HCT116 (cell line): ENCODE results near the gene TBC1D21. TPM values are rescaled to one million over a fixed set of nuclear protein-coding genes. Genes with fewer than 3 reads are reported as not detected.

ENCODE experiments used
- ATAC-seq: fragments of 200-7000 bp; cut with Tn5 transposase; 2 replicates; pipeline ENCODE4 v1.9.1; 2020; ENCODE audit warnings: mild to moderate bottlenecking, moderate library complexity
- BruUV-seq: library from RNA; stranded (reverse); fragments of 400-500 nt; replicated peaks from 2 replicates; lab custom pipeline; 2021; lab: Mats Ljungman, UMichigan
- CTCF ChIA-PET: fragments of 300-600 bp; sonication (Branson Sonifier 250); formaldehyde crosslinking; loops from one replicate; lab custom pipeline; 2021; ENCODE audit warnings: antibody characterized with exemption; lab: Charles Lee
- POLR2A ChIA-PET: fragments of 300-600, 350-600 bp; sonication (Branson Sonifier 250); formaldehyde crosslinking; loops from one replicate; lab custom pipeline; 2021; ENCODE audit warnings: antibody characterized with exemption; lab: Charles Lee
- RAD21 ChIA-PET, 2 experiments: fragments of 300-600 bp; sonication (Branson Sonifier 250); formaldehyde crosslinking; loops; one replicate each; lab custom pipeline; 2023; ENCODE audit warnings: low total read pairs in 2 of 2; ENCODE audit not compliant: uncharacterized antibody in 2 of 2, unreplicated experiment in 2 of 2, low non-redundant PET in 1 of 2; lab: Charles Lee
- DNase-seq: peaks from one replicate; pipeline ENCODE4 v3.0.0-alpha.2; 2010; ENCODE audit warnings: low read depth, low spot score
- H2AFZ ChIP-seq: fragments of 200-600 bp; shearing (Covaris generic), sonication (generic); 2 replicates; pipeline ENCODE4 v1.6.1; 2017; ENCODE audit warnings: low read depth, mixed run types, mixed read lengths, antibody characterized with exemption, low read length; ENCODE audit not compliant: poor library complexity, severe bottlenecking
- H3K27ac ChIP-seq: 2 replicates; pipeline ENCODE4 v1.5.1; 2012; ENCODE audit warnings: low read depth, low read length
- H3K27me3 ChIP-seq: fragments of 200-600 bp; sonication (generic); 2 replicates; pipeline ENCODE4 v1.6.1; 2016; ENCODE audit warnings: mixed run types, low read length, mixed read lengths; ENCODE audit not compliant: insufficient read depth
- H3K36me3 ChIP-seq, 2 experiments: fragments of 200-500 bp in 1 of 2; fragments of 200-600 bp in 1 of 2; sonication (Bioruptor generic) in 1 of 2; sonication (generic) in 1 of 2; 2 replicates each; pipeline versions ENCODE4 v1.5.1 to v1.6.1; 2014 to 2016; ENCODE audit warnings: low read length in 2 of 2, inconsistent platforms in 1 of 2, mixed read lengths in 1 of 2, mixed run types in 1 of 2; ENCODE audit not compliant: insufficient read depth in 2 of 2, control insufficient read depth in 1 of 2
- H3K4me1 ChIP-seq, 2 experiments: fragments of 200-600 bp in 1 of 2; sonication (generic) in 1 of 2; 2 replicates each; pipeline versions ENCODE4 v1.5.1 to v1.6.1; 2012 to 2017; ENCODE audit warnings: low read length in 2 of 2, inconsistent platforms in 1 of 2, mild to moderate bottlenecking in 1 of 2, mixed read lengths in 1 of 2, mixed run types in 1 of 2, moderate library complexity in 1 of 2; ENCODE audit not compliant: insufficient read depth in 2 of 2, control insufficient read depth in 1 of 2
- H3K4me2 ChIP-seq: fragments of 200-600 bp; sonication (generic); 2 replicates; pipeline ENCODE4 v1.6.1; 2017; ENCODE audit warnings: mixed run types, low read length, mixed read lengths
- H3K4me3 ChIP-seq, 2 experiments: fragments of 200-600 bp in 1 of 2; sonication (generic) in 1 of 2; replicated peaks in 1 of 2; 2 replicates each; pipeline ENCODE4 v1.5.1; 2011 to 2016; ENCODE audit warnings: low read length in 2 of 2, control low read depth in 1 of 2, low read depth in 1 of 2, mild to moderate bottlenecking in 1 of 2, mixed read lengths in 1 of 2, mixed run types in 1 of 2
- H3K79me2 ChIP-seq: fragments of 200-600 bp; sonication (generic); 2 replicates; pipeline ENCODE4 v1.6.1; 2017; ENCODE audit warnings: mild to moderate bottlenecking, mixed run types, low read length, moderate library complexity, mixed read lengths; ENCODE audit not compliant: insufficient read depth
- H3K9ac ChIP-seq: fragments of 200-600 bp; sonication (generic); 2 replicates; pipeline ENCODE4 v1.6.1; 2016; ENCODE audit warnings: low read length, mixed read lengths
- H3K9me2 ChIP-seq: fragments of 200-600 bp; sonication (generic), shearing (Covaris generic); 2 replicates; pipeline ENCODE4 v1.6.1; 2017; ENCODE audit warnings: mixed run types, mild to moderate bottlenecking, moderate library complexity; ENCODE audit not compliant: insufficient read depth
- H3K9me3 ChIP-seq, 2 experiments: fragments of 200-500 bp in 1 of 2; fragments of 200-600 bp in 1 of 2; sonication (Bioruptor generic) in 1 of 2; sonication (generic) in 1 of 2; 2 replicates each; pipeline ENCODE4 v1.6.1; 2014 to 2017; ENCODE audit warnings: low read length in 2 of 2, mixed read lengths in 2 of 2, inconsistent platforms in 1 of 2, low read depth in 1 of 2, mild to moderate bottlenecking in 1 of 2, mixed run types in 1 of 2, moderate library complexity in 1 of 2; ENCODE audit not compliant: control insufficient read depth in 1 of 2, insufficient read depth in 1 of 2
- H4K20me1 ChIP-seq: fragments of 200-600 bp; sonication (generic), shearing (Covaris generic); 2 replicates; pipeline ENCODE4 v1.6.1; 2017; ENCODE audit warnings: mixed run types, mild to moderate bottlenecking, moderate library complexity; ENCODE audit not compliant: insufficient read depth
- CBX3 ChIP-seq: IDR thresholded peaks from 2 replicates; pipeline ENCODE4 v1.6.1; 2012; ENCODE audit warnings: low read depth
- EZH2 ChIP-seq: fragments of 200-600 bp; sonication (generic); IDR thresholded peaks from 2 replicates; pipeline ENCODE4 v1.6.1; 2017; ENCODE audit warnings: antibody characterized with exemption, mixed run types
- EZH2phosphoT487 ChIP-seq: fragments of 200-600 bp; IDR thresholded peaks from 2 replicates; pipeline ENCODE4 v1.6.1; 2018; ENCODE audit warnings: antibody characterized with exemption, borderline replicate concordance
- FOSL1 ChIP-seq: IDR thresholded peaks from 2 replicates; pipeline ENCODE4 v1.6.1; 2012; ENCODE audit warnings: low read depth
- JUND ChIP-seq: IDR thresholded peaks from 2 replicates; pipeline ENCODE4 v1.6.1; 2012
- POLR2A ChIP-seq: IDR thresholded peaks from 2 replicates; pipeline ENCODE4 v1.7.0; 2011; ENCODE audit warnings: borderline replicate concordance; ENCODE audit not compliant: insufficient read depth, insufficient read length; ENCODE audit errors: extremely low read depth
- SIN3A ChIP-seq: IDR thresholded peaks from 2 replicates; pipeline ENCODE4 v1.6.1; 2012; ENCODE audit warnings: low read depth
- SP1 ChIP-seq: IDR thresholded peaks from 2 replicates; pipeline ENCODE4 v1.6.1; 2012; ENCODE audit warnings: low read depth
- SRF ChIP-seq: IDR thresholded peaks from 2 replicates; pipeline ENCODE4 v1.6.1; 2012; ENCODE audit warnings: low read depth
- TCF7L2 ChIP-seq: IDR thresholded peaks from 2 replicates; pipeline ENCODE4 v1.7.0; 2011; ENCODE audit warnings: borderline replicate concordance, inconsistent platforms; ENCODE audit not compliant: insufficient read depth, insufficient read length; ENCODE audit errors: extremely low read depth
- YY1 ChIP-seq: IDR thresholded peaks from 2 replicates; pipeline ENCODE4 v1.6.1; 2011; ENCODE audit warnings: low read length, low read depth, moderate library complexity, mild to moderate bottlenecking; ENCODE audit not compliant: insufficient replicate concordance; ENCODE audit errors: extremely low read depth
- ZNF274 ChIP-seq: fragments of 200-500 bp; sonication (Bioruptor generic); IDR thresholded peaks from 2 replicates; pipeline ENCODE4 v1.6.1; 2014; ENCODE audit warnings: mild to moderate bottlenecking, low read depth, low read length, inconsistent platforms
- intact Hi-C: fragments of 100-400 bp; cut with micrococcal nuclease; formaldehyde crosslinking; loops from 2 replicates; pipeline ENCODE4 v1.10.0; 2022
- total RNA-seq: library from RNA; stranded (reverse); gene quantifications from one replicate; pipeline ENCODE4 v1.2.1, GENCODE V29; 2021; ENCODE audit not compliant: unreplicated experiment
- TF ChIP-seq, protein P1 (sequence below), 3 experiments: fragments of 200-600 bp in 1 of 3; sonication (generic) in 1 of 3; IDR thresholded peaks in 2 of 3; conservative IDR thresholded peaks in 1 of 3; 2 replicates each; pipeline ENCODE4 v1.5.1; 2012 to 2017; ENCODE audit warnings: low read depth in 2 of 3, low read length in 2 of 3, antibody characterized with exemption in 1 of 3, borderline replicate concordance in 1 of 3, control low read depth in 1 of 3, mild to moderate bottlenecking in 1 of 3, mixed read lengths in 1 of 3, mixed run types in 1 of 3, moderate library complexity in 1 of 3; ENCODE audit not compliant: insufficient read depth in 1 of 3
- TF ChIP-seq, protein P2 (sequence below): IDR thresholded peaks from 2 replicates; pipeline ENCODE4 v1.6.1; 2011; ENCODE audit warnings: mild to moderate bottlenecking, low read length, moderate library complexity; ENCODE audit not compliant: insufficient replicate concordance; ENCODE audit errors: extremely low read depth

The TBC1D21 gene
- total RNA-seq, 1 experiment from 2014 or later: not detected

- Histone ChIP-seq H2AFZ (no peak overlapping the region), H3K9ac (no peak overlapping the region), H3K4me3 (no peak overlapping the region), H3K4me1 (no peaks in the 10 kb centered on the region), H3K79me2 (no peaks in the 10 kb centered on the region), H3K4me2 (no peak overlapping the region), H3K27ac (no peak overlapping the region), H3K36me3 (no peaks in the 10 kb centered on the region), H3K27me3 (no peaks in the 10 kb centered on the region), H3K9me3 (no peaks in the 10 kb centered on the region), H4K20me1 (no peaks in the 10 kb centered on the region), H3K9me2 (no peaks in the 10 kb centered on the region)
- no peak for DNase-seq
- no peak for TF ChIP-seq POLR2A
- no peak for TF ChIP-seq SP1
- ChIA-PET CTCF (interaction anchor here (2.1 to 3.4 kb wide), 4 partner anchors 9 to 201 kb away, joined by 6 to 30 read pairs (median 10); partner anchors contain the start of gene TBC1D21), POLR2A (no interaction called here), RAD21 (no interaction called here)
- ATAC-seq: no peak
- no TSS peak for BruUV-seq
- intact Hi-C loops: loop anchor here (5.0 kb wide), 1 partner anchor 599 kb away; no protein-coding TSS in a partner anchor
These were observed 33.1 kb downstream of the TBC1D21 start for GRCh38 chr15:73906346-73907034.

DNA sequence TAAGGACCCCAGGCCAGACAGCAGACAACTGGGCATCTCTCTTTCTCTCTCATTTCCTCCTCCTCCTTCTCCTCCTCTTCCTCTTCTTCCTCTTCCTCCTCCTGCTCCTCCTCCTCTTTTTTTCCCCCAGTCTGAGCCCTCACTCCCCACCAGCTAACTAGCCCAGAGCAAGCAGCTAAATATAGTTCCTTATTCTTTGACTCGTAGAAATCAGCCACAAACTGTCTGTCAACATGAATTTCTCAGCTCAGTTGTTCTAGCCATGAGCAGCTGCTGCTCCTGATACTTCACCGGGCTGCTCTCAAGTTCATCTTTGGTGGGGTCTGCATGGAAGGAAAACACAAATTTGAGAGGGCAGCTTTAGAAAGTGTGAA is 33.7 kb downstream of the TBC1D21 start:
- H3K4me3 ChIP-seq: no peak overlapping the region
- TF ChIP-seq POLR2A (no peak), TCF7L2 (no peak), JUND (no peak), EZH2phosphoT487 (no peak), CBX3 (no peak), SRF (no peak), ZNF274 (no peak), SIN3A (no peak), SP1 (no peak), EZH2 (no peak), YY1 (no peak), FOSL1 (no peak)
- TF ChIP-seq, protein P1, sequence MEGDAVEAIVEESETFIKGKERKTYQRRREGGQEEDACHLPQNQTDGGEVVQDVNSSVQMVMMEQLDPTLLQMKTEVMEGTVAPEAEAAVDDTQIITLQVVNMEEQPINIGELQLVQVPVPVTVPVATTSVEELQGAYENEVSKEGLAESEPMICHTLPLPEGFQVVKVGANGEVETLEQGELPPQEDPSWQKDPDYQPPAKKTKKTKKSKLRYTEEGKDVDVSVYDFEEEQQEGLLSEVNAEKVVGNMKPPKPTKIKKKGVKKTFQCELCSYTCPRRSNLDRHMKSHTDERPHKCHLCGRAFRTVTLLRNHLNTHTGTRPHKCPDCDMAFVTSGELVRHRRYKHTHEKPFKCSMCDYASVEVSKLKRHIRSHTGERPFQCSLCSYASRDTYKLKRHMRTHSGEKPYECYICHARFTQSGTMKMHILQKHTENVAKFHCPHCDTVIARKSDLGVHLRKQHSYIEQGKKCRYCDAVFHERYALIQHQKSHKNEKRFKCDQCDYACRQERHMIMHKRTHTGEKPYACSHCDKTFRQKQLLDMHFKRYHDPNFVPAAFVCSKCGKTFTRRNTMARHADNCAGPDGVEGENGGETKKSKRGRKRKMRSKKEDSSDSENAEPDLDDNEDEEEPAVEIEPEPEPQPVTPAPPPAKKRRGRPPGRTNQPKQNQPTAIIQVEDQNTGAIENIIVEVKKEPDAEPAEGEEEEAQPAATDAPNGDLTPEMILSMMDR (IDR thresholded peaks at IDR 0.05 in 2 of 3, conservative IDR thresholded peaks at IDR 0.05 in 1 of 3; ENCODE audit: borderline replicate concordance in 1 of 3, insufficient read depth in 1 of 3, low read depth in 2 of 3, low read length in 2 of 3): no peak
- TF ChIP-seq, protein P2, sequence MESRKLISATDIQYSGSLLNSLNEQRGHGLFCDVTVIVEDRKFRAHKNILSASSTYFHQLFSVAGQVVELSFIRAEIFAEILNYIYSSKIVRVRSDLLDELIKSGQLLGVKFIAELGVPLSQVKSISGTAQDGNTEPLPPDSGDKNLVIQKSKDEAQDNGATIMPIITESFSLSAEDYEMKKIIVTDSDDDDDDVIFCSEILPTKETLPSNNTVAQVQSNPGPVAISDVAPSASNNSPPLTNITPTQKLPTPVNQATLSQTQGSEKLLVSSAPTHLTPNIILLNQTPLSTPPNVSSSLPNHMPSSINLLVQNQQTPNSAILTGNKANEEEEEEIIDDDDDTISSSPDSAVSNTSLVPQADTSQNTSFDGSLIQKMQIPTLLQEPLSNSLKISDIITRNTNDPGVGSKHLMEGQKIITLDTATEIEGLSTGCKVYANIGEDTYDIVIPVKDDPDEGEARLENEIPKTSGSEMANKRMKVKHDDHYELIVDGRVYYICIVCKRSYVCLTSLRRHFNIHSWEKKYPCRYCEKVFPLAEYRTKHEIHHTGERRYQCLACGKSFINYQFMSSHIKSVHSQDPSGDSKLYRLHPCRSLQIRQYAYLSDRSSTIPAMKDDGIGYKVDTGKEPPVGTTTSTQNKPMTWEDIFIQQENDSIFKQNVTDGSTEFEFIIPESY: no peak
- H3K27me3 ChIP-seq: no peaks in the 10 kb centered on the region
- ATAC-seq: no peak
- H3K9me2 ChIP-seq: no peaks in the 10 kb centered on the region
- ChIA-PET CTCF (interaction anchor here (2.1 to 3.4 kb wide), 4 partner anchors 10 to 202 kb away, joined by 6 to 30 read pairs (median 10); partner anchors contain the start of gene TBC1D21), RAD21 (no interaction called here), POLR2A (no interaction called here)
- H3K36me3 ChIP-seq: no peaks in the 10 kb centered on the region
- intact Hi-C loops: loop anchor here (5.0 kb wide), 1 partner anchor 600 kb away; no protein-coding TSS in a partner anchor
- no peak overlapping the region for H3K9ac ChIP-seq
- no peaks in the 10 kb centered on the region for H3K4me1 ChIP-seq
- H4K20me1 ChIP-seq: no peaks in the 10 kb centered on the region
- no peak overlapping the region for H2AFZ ChIP-seq
- H3K27ac ChIP-seq: no peak overlapping the region
- H3K79me2 ChIP-seq: no peaks in the 10 kb centered on the region
- no peaks in the 10 kb centered on the region for H3K9me3 ChIP-seq
- H3K4me2 ChIP-seq: no peak overlapping the region
- BruUV-seq: no TSS peak
- no peak for DNase-seq
